Mesenteric fat pad (tissue), 1 donor: ENCODE data around the gene EXT2. TPM values are rescaled to one million over a fixed set of nuclear protein-coding genes. Genes with fewer than 3 reads are reported as not detected.

Experiments used
- DNase-seq: peaks from one replicate; pipeline ENCODE4 v3.0.0-alpha.2; 2020; ENCODE audit warnings: low spot score
- total RNA-seq: library from RNA; stranded (reverse); fragmentation: NEBNext Ultra II Directional; extraction: Animal tissue kit (Norgen Biotek cat#: 25700); gene quantifications from one replicate; pipeline ENCODE4 v1.2.1, GENCODE V29; 2021
- donor health status: DM: yes; HTN: yes; CAD: no.

EXT2 gene
- total RNA-seq, 1 donor from 2014 or later: 54.3 TPM

- DNase-seq: no peak
Observed at GRCh38 chr11:44083906-44084305, 11.6 kb upstream of the EXT2 start.

GRCh38 chr11:44085330-44085729, 10.1 kb upstream of the EXT2 start:
- DNase-seq: no peak

DNA sequence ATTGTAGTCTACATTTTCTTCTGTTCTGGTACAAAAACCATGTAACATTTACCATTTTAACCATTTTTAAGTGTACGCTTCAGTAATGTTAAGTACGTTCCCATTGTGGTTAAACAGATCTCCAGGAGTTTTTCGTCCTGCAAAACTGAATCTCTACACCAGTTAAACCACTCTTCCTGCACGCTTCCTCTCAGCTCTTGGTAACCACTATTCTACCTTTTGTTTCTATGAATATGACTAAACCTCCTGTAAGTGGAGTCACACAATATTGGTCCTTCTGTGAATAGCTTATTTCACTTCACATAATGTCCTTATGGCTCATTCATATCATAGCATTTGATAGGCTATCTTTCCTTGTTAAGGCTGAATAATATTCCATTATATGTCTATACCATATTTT, 7.1 kb upstream of the EXT2 start:
- DNase-seq: no peak

- DNase-seq: no peak
Observed at GRCh38 chr11:44088871-44089270, 6.6 kb upstream of the EXT2 start.

- DNase-seq: no peak
Observed at GRCh38 chr11:44090539-44090938, 4.9 kb upstream of the EXT2 start.

GRCh38 chr11:44094260-44094868, 1.1 kb upstream of the EXT2 start:
- DNase-seq: no peak

DNA sequence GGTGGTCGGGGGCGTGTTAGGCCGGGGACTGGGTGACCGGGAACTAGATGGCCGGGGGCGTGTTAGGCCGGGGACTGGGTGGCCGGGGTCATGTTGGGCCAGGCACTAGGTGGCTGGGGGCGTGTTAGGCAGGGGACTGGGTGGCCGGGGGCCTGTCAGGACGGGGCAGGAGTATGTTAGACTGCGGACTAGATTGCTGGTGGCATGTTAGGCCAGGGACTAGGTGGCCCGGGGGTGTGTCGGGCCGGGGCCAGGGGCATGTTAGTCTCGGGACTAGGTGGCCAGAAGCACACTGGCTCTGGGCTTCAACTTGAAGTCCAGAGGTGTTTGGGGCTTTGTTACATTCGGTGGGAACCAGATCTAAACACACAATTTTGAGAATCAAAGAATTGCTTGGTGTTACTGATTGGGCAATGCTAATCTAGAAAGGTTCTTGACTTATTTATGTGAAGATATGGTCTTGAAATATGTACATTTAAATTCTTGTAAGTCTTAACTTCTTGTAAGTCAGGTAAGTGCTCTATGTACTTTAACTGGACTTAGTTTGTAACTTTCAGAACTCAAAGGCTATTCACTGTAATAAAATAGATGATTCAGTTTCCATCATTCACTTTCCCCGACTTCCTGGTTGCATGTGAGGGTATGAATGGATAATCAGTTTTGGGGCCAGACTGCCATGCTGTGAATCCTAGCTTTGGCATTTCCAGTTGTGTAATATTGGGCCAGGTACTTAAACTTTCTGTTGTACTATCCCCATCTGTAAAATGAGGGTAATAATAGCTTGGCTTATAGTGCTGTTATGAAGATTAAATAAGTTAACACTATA, 1.1 kb downstream of the EXT2 start:
- no peak for DNase-seq

- DNase-seq: no peak
Observed at GRCh38 chr11:44097821-44098220, 2.3 kb downstream of the EXT2 start.

GRCh38 chr11:44101098-44101497, 5.6 kb downstream of the EXT2 start:
- no peak for DNase-seq

DNA sequence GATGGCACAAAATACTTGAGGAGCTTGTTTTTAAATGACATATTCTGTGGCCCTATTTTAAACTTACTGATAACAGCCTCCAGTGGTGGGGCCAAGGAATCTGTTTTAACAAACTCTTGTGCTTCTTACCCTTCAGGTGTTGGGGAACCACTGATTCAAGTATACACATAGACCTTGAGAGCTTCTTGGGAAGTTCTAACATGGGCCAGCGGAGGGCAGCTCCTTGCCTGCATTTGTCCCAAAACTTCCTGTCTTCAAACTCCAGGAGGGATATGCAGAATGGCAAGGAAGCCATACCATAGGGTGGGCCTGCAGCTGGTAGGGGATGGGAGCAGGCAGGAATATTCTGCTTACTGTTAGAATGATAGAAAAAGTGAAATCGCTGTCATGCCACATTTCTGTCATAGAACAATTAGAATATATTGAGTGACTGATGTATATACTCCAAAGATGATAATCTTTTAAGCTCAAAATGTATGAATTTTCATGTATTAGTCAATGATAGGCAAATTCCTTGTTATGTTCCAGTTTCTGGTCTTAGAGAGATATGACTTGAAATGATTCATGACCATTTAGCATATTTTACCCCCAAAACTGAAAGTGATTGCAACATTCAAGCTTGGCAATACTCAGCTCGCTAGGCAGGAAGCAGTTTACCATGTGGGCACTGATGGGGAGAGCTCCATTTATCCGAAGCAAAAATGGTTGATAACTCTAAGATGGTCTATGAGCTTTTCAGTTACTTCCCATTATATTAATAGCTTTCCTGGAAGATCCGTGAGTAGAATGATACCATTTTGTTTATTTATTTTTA, 9.2 kb downstream of the EXT2 start:
- DNase-seq: no peak

- no peak for DNase-seq
Observed at GRCh38 chr11:44108260-44108659, 12.8 kb downstream of the EXT2 start.

GRCh38 chr11:44110231-44110679, 14.8 kb downstream of the EXT2 start:
- no peak for DNase-seq

- no peak for DNase-seq
Observed at GRCh38 chr11:44112091-44112821, 16.8 kb downstream of the EXT2 start.

DNA sequence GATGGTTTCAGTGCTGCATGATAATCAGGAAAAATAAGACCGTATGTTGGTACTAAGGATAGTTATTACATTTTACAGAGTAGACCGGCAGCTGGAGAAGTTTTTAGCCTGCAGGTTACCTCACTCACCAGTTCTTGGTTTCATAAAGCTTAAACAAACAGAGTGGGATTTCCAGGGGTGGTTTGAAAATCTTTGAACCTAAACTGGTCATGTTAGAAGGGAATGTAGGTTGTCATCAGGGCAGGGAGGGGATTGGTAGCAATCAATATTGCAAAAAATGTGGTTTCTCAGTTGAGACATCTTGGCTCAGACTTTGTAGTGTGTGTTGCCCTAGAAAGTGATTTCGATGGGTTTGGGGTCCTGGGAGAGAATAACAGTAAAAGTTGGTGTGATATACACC, 17.5 kb downstream of the EXT2 start:
- no peak for DNase-seq

GRCh38 chr11:44113572-44113971, 18.1 kb downstream of the EXT2 start:
- DNase-seq: no peak

DNA sequence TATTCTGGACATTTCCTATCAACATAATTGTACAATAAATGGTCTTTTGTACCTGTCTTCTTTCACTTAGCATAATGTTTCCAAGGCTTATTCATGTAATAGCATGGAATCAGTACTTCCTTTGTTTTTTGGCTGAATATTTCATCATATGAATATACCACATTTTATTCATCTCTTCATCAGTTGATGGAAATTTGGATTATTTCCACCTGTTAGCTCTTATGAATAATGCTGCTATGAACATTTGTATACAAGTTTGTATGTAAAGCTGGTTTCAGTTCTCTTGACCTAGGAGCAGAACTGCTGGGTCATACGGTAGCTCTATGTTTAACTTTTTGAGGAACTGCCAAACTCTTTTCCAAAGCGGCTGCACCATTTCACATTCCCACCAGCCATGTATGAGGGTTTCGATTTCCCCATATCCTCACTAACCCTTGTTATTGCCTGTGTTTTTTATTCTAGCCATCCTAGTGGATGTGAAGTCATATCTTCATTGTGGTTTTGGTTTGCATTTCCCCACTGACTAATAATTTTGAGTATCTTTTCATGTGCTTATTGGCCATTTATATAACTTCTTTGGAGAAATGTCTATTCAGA, 20.9 kb downstream of the EXT2 start:
- no peak for DNase-seq

DNA sequence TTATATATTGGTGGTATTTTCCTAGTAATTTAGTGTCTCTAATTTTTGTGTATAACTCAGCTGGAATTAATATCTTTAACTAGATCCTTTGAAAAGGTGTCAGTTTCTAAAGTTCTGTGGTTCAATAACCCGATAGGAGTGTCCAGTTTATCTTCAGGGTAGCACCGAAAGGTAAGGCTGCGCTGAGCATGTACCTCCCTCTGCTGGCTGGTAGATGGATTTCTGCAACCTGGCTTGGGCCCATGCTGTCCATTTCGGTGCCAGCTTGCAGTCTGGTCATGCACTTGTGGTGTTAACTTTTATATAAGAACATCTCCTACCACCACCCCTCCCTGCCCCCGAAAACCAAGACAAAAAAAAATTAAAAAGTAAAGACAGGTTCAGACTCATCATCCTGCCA, 24.7 kb downstream of the EXT2 start:
- no peak for DNase-seq

GRCh38 chr11:44125598-44125997, 30.1 kb downstream of the EXT2 start:
- no peak for DNase-seq

- DNase-seq: no peak
Observed at GRCh38 chr11:44126304-44126703, 30.8 kb downstream of the EXT2 start.

DNA sequence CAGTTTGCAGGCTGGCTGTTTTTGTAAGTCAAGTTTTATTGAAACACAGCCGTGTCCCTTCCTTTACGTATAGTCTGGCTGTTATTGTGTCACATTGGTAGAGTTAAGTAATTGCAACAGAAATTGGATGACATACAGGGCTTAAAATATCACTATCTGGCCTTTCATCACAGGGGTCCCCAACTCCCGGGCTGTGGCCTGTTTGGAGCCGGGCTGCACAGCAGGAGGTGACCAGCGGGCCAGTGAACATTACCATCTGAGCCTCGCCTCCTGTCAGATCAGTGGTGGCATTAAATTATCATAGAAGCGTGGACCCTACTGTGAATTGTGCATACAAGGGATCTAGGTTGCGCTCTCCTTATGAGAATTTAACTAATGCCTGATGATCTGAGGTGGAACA, 31.7 kb downstream of the EXT2 start:
- no peak for DNase-seq

DNA sequence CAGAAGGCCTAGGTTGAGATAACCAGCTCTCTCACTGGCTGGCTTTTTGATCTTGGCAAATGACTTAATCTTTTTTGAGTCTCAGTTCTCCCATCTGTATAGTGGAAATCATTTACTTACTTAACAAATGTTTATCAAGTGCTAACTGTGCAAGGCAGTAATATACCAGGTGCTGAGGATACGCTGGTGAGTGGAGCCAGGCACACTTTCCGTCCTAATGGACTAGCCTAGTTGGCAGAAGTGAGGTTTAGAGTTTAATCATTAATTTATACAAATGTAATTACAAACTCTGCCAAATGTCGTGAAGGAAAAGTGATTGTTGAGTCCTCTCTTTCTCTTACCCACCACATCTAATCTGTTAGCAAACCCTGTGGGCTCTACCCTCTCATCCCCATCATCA, 33.3 kb downstream of the EXT2 start:
- DNase-seq: no peak
